ENCODE measurements around the gene GALNT13. TPM values are rescaled to one million over a fixed set of nuclear protein-coding genes. Genes with fewer than 3 reads are reported as not detected.

The GALNT13 gene
- total and polyA plus RNA-seq, 2 donors from 2014 or later: 0.57 TPM; not detected in 1

DNA sequence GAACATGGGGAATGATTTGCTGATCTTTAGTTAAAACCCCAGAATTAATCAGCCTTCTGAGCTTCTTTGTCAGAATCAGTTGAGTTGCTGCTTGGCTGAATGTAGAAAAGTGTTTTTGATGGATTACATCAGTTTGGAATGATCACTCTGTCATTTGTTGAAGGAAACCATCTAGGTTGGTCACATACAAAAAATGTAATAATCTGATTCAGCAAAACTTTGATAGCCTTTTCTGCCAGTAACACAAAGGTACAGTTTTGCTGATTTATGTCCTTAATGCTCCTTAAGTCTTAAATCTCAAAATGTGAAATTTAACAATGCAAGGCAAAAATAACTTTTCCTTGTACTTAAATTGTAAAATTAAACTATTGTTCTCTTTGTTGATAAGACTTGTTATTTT, 74.3 kb downstream of the GALNT13 start:
- intact Hi-C loops (cut with DNase I): no loop called here

GRCh38 chr2:153953761-153954160, 82.0 kb downstream of the GALNT13 start:
- Histone ChIP-seq H3K4me1 (ENCODE audit: control insufficient read depth in 2 of 3, insufficient read depth in 2 of 3, low read depth in 1 of 3, low read length in 3 of 3) (no peaks in the 10 kb centered on the region), H3K27ac (ENCODE audit: low read depth in 2 of 2, low read length in 2 of 2) (no peak overlapping the region), H3K36me3 (ENCODE audit: control insufficient read depth in 2 of 3, insufficient read depth in 3 of 3, low read length in 3 of 3) (no peaks in the 10 kb centered on the region), H3K9ac (ENCODE audit: low read length in 3 of 3) (no peak overlapping the region), H3K9me3 (ENCODE audit: control insufficient read depth in 2 of 3, insufficient read depth in 1 of 3, low read length in 3 of 3) (no peaks in the 10 kb centered on the region), H3K4me3 (ENCODE audit: low read length in 3 of 3) (no peak overlapping the region), H3K27me3 (ENCODE audit: control insufficient read depth, insufficient read depth, low read length) (no peaks in the 10 kb centered on the region)
- intact Hi-C loops (cut with DNase I): no loop called here
- DNase-seq (no peak), FAIRE-seq (no peak)
- TF ChIP-seq CTCF (IDR thresholded peaks at IDR 0.05; ENCODE audit: borderline replicate concordance, extremely low read depth, insufficient read depth): no peak

More for the DNA sequence above, 74.3 kb downstream of the GALNT13 start:
- Histone ChIP-seq H3K9me3 (ENCODE audit: control insufficient read depth in 2 of 3, insufficient read depth in 1 of 3, low read length in 3 of 3) (no peaks in the 10 kb centered on the region), H3K36me3 (ENCODE audit: control insufficient read depth in 2 of 3, insufficient read depth in 3 of 3, low read length in 3 of 3) (no peaks in the 10 kb centered on the region), H3K27ac (ENCODE audit: low read depth in 2 of 2, low read length in 2 of 2) (no peak overlapping the region), H3K4me1 (ENCODE audit: control insufficient read depth in 2 of 3, insufficient read depth in 2 of 3, low read depth in 1 of 3, low read length in 3 of 3) (no peaks in the 10 kb centered on the region), H3K27me3 (ENCODE audit: control insufficient read depth, insufficient read depth, low read length) (no peaks in the 10 kb centered on the region), H3K9ac (ENCODE audit: low read length in 3 of 3) (no peak overlapping the region), H3K4me3 (ENCODE audit: low read length in 3 of 3) (no peak overlapping the region)
- no peak for TF ChIP-seq CTCF (IDR thresholded peaks at IDR 0.05; ENCODE audit: borderline replicate concordance, extremely low read depth, insufficient read depth)
- FAIRE-seq (no peak), DNase-seq (no peak)

DNA sequence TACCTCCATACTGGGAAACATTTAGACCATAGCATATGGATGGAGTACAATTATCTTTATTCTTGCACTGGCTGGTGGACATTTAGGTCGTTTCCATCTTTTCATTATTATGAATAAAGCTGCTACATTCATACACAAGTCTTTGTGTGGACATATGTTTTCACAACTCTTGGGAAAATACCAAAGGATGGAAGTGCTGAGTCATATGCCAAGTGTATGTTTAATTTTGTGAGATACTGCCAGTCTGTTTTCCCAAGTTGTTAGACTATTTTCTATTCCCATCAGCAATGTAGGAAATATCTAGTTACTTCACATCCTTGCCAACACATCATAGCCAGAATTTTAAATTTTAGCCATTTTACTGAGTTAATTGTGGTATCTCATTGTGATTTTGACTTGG, 91.5 kb downstream of the GALNT13 start:
- no peak for FAIRE-seq
- no peaks in the 10 kb centered on the region for H3K4me1 ChIP-seq (ENCODE audit: control insufficient read depth in 2 of 3, insufficient read depth in 2 of 3, low read depth in 1 of 3, low read length in 3 of 3)
- H3K36me3 ChIP-seq (ENCODE audit: control insufficient read depth in 2 of 3, insufficient read depth in 3 of 3, low read length in 3 of 3): no peaks in the 10 kb centered on the region
- H3K9me3 ChIP-seq (ENCODE audit: control insufficient read depth in 2 of 3, insufficient read depth in 1 of 3, low read length in 3 of 3): peaks cover 0 to 3% (median 0%) of the 10 kb centered on the region in 3 donors
- H3K9ac ChIP-seq (ENCODE audit: low read length in 3 of 3): no peak overlapping the region
- intact Hi-C loops (cut with DNase I): no loop called here
- H3K27ac ChIP-seq (ENCODE audit: low read depth in 2 of 2, low read length in 2 of 2): no peak overlapping the region
- H3K4me3 ChIP-seq (ENCODE audit: low read length in 3 of 3): no peak overlapping the region
- H3K27me3 ChIP-seq (ENCODE audit: control insufficient read depth, insufficient read depth, low read length): no peaks in the 10 kb centered on the region
- no peak for DNase-seq
- no peak for TF ChIP-seq CTCF (IDR thresholded peaks at IDR 0.05; ENCODE audit: borderline replicate concordance, extremely low read depth, insufficient read depth)
